ENCODE measurements around the gene NME5. TPM values are rescaled to one million over a fixed set of nuclear protein-coding genes. Genes with fewer than 3 reads are reported as not detected.

NME5 gene
- total and polyA plus RNA-seq, 2 of the 13 experiments (the other 11 are each of a cell fraction or from before 2014, with no cell fraction given), result 0.18 TPM; not detected in 1

DNA sequence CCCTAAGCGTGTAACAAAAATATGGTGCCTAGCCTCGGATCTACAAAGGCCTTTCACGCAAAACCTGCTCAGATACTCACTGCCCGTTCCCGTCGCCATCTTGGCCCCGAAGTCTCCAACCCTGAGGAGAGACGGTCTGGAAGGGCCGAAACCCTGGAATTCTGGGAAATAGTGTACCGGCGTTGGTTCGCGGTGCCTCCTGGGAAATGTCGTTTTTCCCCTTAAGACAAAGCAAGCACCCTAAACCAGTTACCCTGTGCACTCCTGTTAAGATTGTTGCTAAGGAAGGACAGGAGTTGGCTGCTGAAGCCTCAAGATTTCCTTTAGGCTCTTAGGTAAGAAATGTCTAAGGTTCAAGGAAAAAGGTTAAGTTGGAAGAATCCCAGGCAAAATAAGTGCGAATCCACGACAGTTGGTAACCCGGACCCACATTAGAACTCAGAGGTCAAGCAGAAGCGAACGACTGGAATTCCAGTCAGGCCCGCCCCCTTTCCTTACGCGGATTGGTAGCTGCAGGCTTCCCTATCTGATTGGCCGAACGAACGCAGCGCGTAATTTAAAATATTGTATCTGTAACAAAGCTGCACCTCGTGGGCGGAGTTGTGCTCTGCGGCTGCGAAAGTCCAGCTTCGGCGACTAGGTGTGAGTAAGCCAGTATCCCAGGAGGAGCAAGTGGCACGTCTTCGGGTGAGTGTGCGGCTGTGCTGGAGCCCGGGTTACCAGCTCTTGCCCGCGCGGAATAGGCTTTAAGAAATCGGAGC, 39.5 kb upstream of the NME5 start, which contains the start of the genes BRD8 and KIF20A (continued):
- TF ChIP-seq, protein P1, sequence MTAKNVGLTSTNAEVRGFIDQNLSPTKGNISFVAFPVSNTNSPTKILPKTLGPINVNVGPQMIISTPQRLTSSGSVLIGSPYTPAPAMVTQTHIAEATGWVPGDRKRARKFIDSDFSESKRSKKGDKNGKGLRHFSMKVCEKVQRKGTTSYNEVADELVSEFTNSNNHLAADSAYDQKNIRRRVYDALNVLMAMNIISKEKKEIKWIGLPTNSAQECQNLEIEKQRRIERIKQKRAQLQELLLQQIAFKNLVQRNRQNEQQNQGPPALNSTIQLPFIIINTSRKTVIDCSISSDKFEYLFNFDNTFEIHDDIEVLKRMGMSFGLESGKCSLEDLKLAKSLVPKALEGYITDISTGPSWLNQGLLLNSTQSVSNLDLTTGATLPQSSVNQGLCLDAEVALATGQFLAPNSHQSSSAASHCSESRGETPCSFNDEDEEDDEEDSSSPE (CRISPR knock-in tag; IDR thresholded peaks at IDR 0.05), result peak; percentile 99
- TF ChIP-seq HMGXB3 (CRISPR knock-in tag; IDR thresholded peaks at IDR 0.05; ENCODE audit: borderline replicate concordance) (peak; percentile 71; the same call in 1 of the 2 replicates), CHD2 (IDR thresholded peaks at IDR 0.05; ENCODE audit: low read depth, low read length) (no peak), SRF (IDR thresholded peaks at IDR 0.05; ENCODE audit: low read depth, low read length) (peak; percentile 72; the same call in 1 of the 2 replicates), ZFP90 (CRISPR knock-in tag; IDR thresholded peaks at IDR 0.05; ENCODE audit: borderline replicate concordance) (peak; percentile 50; the same call in 1 of the 2 replicates), ASH2L (IDR thresholded peaks at IDR 0.05; ENCODE audit: insufficient read length, low read depth, low read length) (peak; percentile 75), ZNF558 (CRISPR knock-in tag; IDR thresholded peaks at IDR 0.05; ENCODE audit: borderline replicate concordance) (no peak; the same call in 1 of the 2 replicates), NCOA2 (CRISPR knock-in tag; IDR thresholded peaks at IDR 0.05) (no peak), GMEB1 (CRISPR knock-in tag; IDR thresholded peaks at IDR 0.05; ENCODE audit: borderline replicate concordance) (peak; percentile 59; the same call in 1 of the 2 replicates), ZSCAN30 (CRISPR knock-in tag; IDR thresholded peaks at IDR 0.05) (peak; percentile 86; the same call in 1 of the 2 replicates), HCFC1 (IDR thresholded peaks at IDR 0.05; ENCODE audit: low read depth, low read length) (peak; percentile 79), ZNF615 (CRISPR knock-in tag; IDR thresholded peaks at IDR 0.05; ENCODE audit: borderline replicate concordance) (peak; percentile 97; the same call in 1 of the 2 replicates), ZNF512B (CRISPR knock-in tag; IDR thresholded peaks at IDR 0.05; ENCODE audit: borderline replicate concordance) (no peak), IRX3 (CRISPR knock-in tag; IDR thresholded peaks at IDR 0.05; ENCODE audit: borderline replicate concordance, low read depth) (no peak), HOXA3 (CRISPR knock-in tag; IDR thresholded peaks at IDR 0.05) (peak; percentile 42), ZC3H4 (CRISPR knock-in tag; IDR thresholded peaks at IDR 0.05; ENCODE audit: borderline replicate concordance) (no peak)
